GM21381 (cell line): ENCODE data around the gene ODF2L.

Experiments used
- ATAC-seq: cut with Tn5 transposase; IDR thresholded peaks from one replicate; pipeline ENCODE4 v1.9.1; 2021; ENCODE audit warnings: mild to moderate bottlenecking, moderate library complexity; ENCODE audit not compliant: unreplicated experiment

ODF2L gene

DNA sequence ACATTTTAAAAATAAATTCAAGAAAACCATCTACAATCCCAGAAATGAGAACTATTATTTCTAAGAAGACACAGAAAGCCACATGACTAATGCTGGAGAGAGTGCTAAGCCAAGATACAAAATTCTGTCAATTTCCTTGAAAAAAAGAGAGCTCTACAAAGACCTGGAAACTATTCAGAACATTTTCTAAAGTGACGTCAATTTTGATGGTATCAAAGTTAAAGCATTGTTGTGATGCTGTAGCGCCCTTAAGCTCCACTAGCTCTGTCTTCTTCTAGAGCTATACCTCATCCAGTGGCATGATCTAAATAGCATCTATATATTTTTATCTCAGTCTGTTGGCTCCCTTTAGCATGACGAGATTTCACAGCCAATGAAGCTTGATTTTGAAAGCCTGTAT lies 73.9 kb downstream of the ODF2L start:
- ATAC-seq: no peak

DNA sequence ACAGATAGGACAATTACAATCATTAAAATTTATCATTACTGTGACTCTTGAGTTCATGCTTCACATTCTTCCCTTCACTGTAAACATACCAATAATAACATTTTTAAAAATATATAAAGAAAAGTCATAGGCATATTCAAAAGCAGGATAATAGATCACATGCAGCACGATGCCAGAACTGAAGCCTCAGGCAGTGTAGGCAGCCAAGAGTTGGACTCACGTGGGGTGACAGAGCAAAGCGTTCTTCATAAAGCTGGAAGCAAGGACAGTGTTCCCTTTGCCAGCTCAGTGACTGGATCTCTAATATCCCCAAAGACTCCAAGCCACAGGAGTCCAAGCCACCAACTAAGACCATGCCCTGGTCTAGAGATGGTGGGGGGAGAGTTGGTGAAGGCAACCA lies 77.7 kb downstream of the ODF2L start:
- no peak for ATAC-seq

DNA sequence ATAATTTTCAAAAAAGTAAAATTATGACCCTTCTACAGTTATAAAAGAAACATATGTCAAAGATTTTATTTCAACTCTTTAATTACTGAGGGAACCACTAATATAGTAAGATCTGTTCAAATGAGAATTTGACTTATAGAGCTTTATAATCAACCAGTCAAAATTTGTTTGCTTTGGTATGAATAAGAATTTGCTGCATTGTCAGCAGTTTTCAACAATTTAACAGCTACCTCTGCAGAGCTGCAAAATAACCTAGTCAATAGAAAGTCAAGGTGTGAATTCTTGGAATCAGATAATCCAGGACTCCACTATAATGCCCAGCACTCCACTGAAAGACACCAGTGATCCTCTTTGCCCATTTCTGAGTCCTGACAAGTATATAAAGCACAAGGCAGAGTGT lies 78.2 kb downstream of the ODF2L start:
- ATAC-seq: no peak

DNA sequence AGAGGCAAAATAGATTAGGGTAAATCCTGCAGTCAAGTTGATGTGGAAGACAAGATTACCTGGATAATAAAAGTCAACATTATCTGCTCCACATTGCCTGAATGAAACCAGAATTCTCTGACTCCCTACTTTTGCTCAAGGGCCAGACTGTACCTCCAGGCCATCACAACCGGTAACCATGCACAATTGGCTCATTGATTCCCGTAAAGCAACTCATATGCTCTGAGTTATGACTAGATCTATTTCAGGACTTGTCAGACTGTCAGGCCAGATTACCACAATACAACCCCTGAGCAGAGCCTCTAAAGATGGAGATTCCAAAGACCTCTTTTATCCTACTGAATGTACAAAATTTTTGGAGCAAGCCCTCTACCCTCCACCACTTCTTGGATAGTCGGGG lies 90.4 kb downstream of the ODF2L start:
- no peak for ATAC-seq

DNA sequence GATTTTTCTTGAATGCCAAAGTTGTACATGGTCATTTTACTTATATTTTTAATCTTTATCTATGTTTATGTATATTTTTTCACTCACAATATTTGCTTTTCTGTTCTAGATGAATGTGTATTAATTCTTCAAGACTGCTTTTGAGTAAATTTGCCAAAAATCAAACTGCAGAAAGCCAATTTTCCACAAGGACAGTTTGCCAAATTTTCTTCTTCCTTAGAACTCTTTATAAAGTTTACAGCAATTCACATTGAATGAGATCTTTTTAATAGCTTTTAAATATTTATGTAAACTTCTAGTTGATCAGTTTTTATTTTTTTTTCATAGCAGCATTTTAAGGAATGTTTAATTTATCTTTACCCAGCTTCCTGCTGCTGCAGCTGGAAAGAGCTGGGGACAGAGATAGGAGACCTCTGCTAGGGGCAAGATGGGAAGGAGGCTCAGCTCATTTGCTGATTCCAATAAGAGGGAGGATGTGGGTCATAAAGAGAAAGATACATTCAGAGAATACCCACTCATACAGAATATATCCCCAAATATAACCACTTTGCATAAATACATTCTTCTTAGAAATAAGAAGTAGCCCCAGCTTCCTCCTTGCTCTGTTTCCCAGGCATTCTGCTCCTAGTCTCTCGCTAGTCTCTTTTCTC lies 93.0 kb downstream of the ODF2L start:
- no peak for ATAC-seq
